ENCODE measurements around the gene PREB. TPM values are rescaled to one million over a fixed set of nuclear protein-coding genes. Genes with fewer than 3 reads are reported as not detected.
A peak's percentile ranks its signal among the peaks of the same experiment; 100 is the strongest.

Gene PREB
- total and polyA plus RNA-seq, 2 of the 13 experiments (the other 11 are each of a cell fraction or from before 2014, with no cell fraction given) = 112 to 192 TPM

- TF ChIP-seq PLSCR1 (CRISPR knock-in tag; IDR thresholded peaks at IDR 0.05; ENCODE audit: borderline replicate concordance) (no peak), ESRRA (CRISPR knock-in tag; IDR thresholded peaks at IDR 0.05; ENCODE audit: low read depth) (peak; percentile 82), AKAP8 (CRISPR knock-in tag; IDR thresholded peaks at IDR 0.05) (no peak), ZNF337 (CRISPR knock-in tag; IDR thresholded peaks at IDR 0.05; ENCODE audit: borderline replicate concordance, low read depth) (no peak), PRDM4 (CRISPR knock-in tag; IDR thresholded peaks at IDR 0.05; ENCODE audit: borderline replicate concordance) (no peak), ZNF235 (CRISPR knock-in tag; IDR thresholded peaks at IDR 0.05; ENCODE audit: borderline replicate concordance) (no peak), TCF7L2 (IDR thresholded peaks at IDR 0.05; ENCODE audit: low read depth, low read length) (no peak), ARNT2 (CRISPR knock-in tag; IDR thresholded peaks at IDR 0.05; ENCODE audit: low read depth) (peak; percentile 41; the same call in 1 of the 2 replicates), ZGPAT (CRISPR knock-in tag; IDR thresholded peaks at IDR 0.05) (peak; percentile 83; the same call in 1 of the 2 replicates), DPF2 (CRISPR knock-in tag; IDR thresholded peaks at IDR 0.05; ENCODE audit: borderline replicate concordance, low read depth) (peak; percentile 87), ZNF576 (CRISPR knock-in tag; IDR thresholded peaks at IDR 0.05) (no peak), RXRA (CRISPR knock-in tag; IDR thresholded peaks at IDR 0.05) (peak; percentile 74; the same call in 1 of the 2 replicates), ZC3H4 (CRISPR knock-in tag; IDR thresholded peaks at IDR 0.05; ENCODE audit: borderline replicate concordance) (no peak), ZBTB7B (CRISPR knock-in tag; IDR thresholded peaks at IDR 0.05) (peak; percentile 84), ZNF24 (IDR thresholded peaks at IDR 0.05) (no peak), GATA4 (IDR thresholded peaks at IDR 0.05; ENCODE audit: borderline replicate concordance, low read depth) (peak; percentile 54; the same call in 1 of the 2 replicates), RFXAP (CRISPR knock-in tag; IDR thresholded peaks at IDR 0.05; ENCODE audit: borderline replicate concordance) (no peak), ZNF563 (CRISPR knock-in tag; IDR thresholded peaks at IDR 0.05) (no peak; the same call in 1 of the 2 replicates), PRDM15 (CRISPR knock-in tag; IDR thresholded peaks at IDR 0.05) (no peak)
Observed at GRCh38 chr2:27093430-27094352, 40.7 kb downstream of the PREB start (continued).

Measured in HepG2 (cell line).